ENCODE measurements around the gene SLC6A19. TPM values are rescaled to one million over a fixed set of nuclear protein-coding genes. Genes with fewer than 3 reads are reported as not detected.

Gene SLC6A19
- total RNA-seq, 1 donor from 2014 or later = not detected

GRCh38 chr5:1179383-1179715 is 22.0 kb upstream of the SLC6A19 start:
- intact Hi-C loops (cut with micrococcal nuclease) = no loop called here

- intact Hi-C loops (cut with micrococcal nuclease) = no loop called here
These were observed 21.3 kb upstream of the SLC6A19 start for GRCh38 chr5:1180096-1180495.

GRCh38 chr5:1180841-1181271 is 20.5 kb upstream of the SLC6A19 start:
- intact Hi-C loops (cut with micrococcal nuclease) = no loop called here

- intact Hi-C loops (cut with micrococcal nuclease) = no loop called here
These were observed 19.7 kb upstream of the SLC6A19 start for GRCh38 chr5:1181451-1182359.

GRCh38 chr5:1182360-1182632 is 19.1 kb upstream of the SLC6A19 start:
- intact Hi-C loops (cut with micrococcal nuclease) = no loop called here

- intact Hi-C loops (cut with micrococcal nuclease) = no loop called here
These were observed 18.6 kb upstream of the SLC6A19 start for GRCh38 chr5:1182633-1183423.

- intact Hi-C loops (cut with micrococcal nuclease) = no loop called here
These were observed 17.8 kb upstream of the SLC6A19 start for GRCh38 chr5:1183424-1184162.

GRCh38 chr5:1184163-1184470 is 17.3 kb upstream of the SLC6A19 start:
- intact Hi-C loops (cut with micrococcal nuclease) = no loop called here

GRCh38 chr5:1184481-1184880 is 16.9 kb upstream of the SLC6A19 start:
- intact Hi-C loops (cut with micrococcal nuclease) = no loop called here

GRCh38 chr5:1185038-1185627 is 16.3 kb upstream of the SLC6A19 start:
- intact Hi-C loops (cut with micrococcal nuclease) = no loop called here

GRCh38 chr5:1185629-1186350 is 15.6 kb upstream of the SLC6A19 start:
- intact Hi-C loops (cut with micrococcal nuclease) = no loop called here

- intact Hi-C loops (cut with micrococcal nuclease) = no loop called here
These were observed 14.8 kb upstream of the SLC6A19 start for GRCh38 chr5:1186351-1187233.

- intact Hi-C loops (cut with micrococcal nuclease) = no loop called here
These were observed 14.0 kb upstream of the SLC6A19 start for GRCh38 chr5:1187234-1187949.

- intact Hi-C loops (cut with micrococcal nuclease) = no loop called here
These were observed 13.5 kb upstream of the SLC6A19 start for GRCh38 chr5:1187950-1188334.

- intact Hi-C loops (cut with micrococcal nuclease) = no loop called here
These were observed 12.9 kb upstream of the SLC6A19 start for GRCh38 chr5:1188464-1188863.

- intact Hi-C loops (cut with micrococcal nuclease) = no loop called here
These were observed 12.1 kb upstream of the SLC6A19 start for GRCh38 chr5:1189269-1189668.

GRCh38 chr5:1190278-1190677 is 11.1 kb upstream of the SLC6A19 start:
- intact Hi-C loops (cut with micrococcal nuclease) = no loop called here

GRCh38 chr5:1190837-1191239 is 10.6 kb upstream of the SLC6A19 start:
- intact Hi-C loops (cut with micrococcal nuclease) = no loop called here

- intact Hi-C loops (cut with micrococcal nuclease) = no loop called here
These were observed 8.3 kb upstream of the SLC6A19 start for GRCh38 chr5:1192971-1193590.

Data from T-helper 2 cell treated with Interferon-gamma antibody and Interleukin-4, amounts not matched to agents 100 ng/mL and 5 ng/mL, for 36 hours (primary cell).